Loucy (cell line): ENCODE measurements around the gene SEC61B.

Experiments used
- EZH2phosphoT487 ChIP-seq: fragments of 200-600 bp; IDR thresholded peaks from 2 replicates; pipeline ENCODE4 v1.6.1; 2018; ENCODE audit warnings: antibody characterized with exemption, mild to moderate bottlenecking, moderate library complexity, borderline replicate concordance
- TF ChIP-seq, protein P1 (sequence below): fragments of 200-600 bp; sonication (generic); conservative IDR thresholded peaks from 2 replicates; pipeline ENCODE4 v1.5.1; 2014; ENCODE audit warnings: mild to moderate bottlenecking, antibody characterized with exemption, low read length

DNA sequence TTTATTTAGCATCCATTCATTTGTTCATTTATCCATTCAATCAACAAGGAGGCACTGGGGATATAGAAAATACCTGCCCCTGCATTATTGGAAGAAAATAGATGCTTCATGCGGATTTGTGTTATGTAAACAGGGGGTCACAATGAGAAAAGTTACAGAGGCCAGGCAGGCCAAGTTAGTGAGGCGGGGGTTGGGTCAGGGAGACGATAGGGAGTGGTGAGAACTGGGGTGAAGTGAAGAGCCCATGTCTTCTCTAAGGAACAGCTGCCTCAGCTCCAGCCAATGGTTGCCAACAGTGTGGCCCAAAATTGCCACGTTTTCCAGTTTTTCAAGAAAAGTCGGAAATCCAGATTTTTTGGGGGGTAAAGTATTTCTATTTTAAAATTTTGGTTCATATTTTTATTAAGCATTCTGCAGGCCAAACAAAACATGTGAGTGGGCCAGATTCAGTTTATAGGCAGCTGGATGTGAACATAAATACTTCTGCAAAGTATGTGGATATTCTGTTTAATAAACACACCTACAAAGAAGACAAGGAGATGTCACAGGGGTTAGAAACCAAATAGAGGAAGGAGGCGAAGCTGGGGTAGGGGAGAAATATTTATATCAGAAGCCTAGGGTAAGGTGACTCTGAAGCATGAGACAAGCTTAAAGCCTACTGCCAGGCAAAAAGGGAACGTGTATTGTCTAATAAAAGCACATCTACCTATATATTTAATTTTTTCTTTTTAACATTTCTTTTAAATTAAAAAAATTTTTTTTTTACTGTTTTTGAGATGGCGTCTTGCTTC lies 44.3 kb upstream of the SEC61B start:
- TF ChIP-seq, protein P1, sequence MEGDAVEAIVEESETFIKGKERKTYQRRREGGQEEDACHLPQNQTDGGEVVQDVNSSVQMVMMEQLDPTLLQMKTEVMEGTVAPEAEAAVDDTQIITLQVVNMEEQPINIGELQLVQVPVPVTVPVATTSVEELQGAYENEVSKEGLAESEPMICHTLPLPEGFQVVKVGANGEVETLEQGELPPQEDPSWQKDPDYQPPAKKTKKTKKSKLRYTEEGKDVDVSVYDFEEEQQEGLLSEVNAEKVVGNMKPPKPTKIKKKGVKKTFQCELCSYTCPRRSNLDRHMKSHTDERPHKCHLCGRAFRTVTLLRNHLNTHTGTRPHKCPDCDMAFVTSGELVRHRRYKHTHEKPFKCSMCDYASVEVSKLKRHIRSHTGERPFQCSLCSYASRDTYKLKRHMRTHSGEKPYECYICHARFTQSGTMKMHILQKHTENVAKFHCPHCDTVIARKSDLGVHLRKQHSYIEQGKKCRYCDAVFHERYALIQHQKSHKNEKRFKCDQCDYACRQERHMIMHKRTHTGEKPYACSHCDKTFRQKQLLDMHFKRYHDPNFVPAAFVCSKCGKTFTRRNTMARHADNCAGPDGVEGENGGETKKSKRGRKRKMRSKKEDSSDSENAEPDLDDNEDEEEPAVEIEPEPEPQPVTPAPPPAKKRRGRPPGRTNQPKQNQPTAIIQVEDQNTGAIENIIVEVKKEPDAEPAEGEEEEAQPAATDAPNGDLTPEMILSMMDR, result no peak
- no peak for TF ChIP-seq EZH2phosphoT487
